Heart right ventricle (tissue), 16 donors: Measurements from ENCODE around the gene CHST2. TPM values are rescaled to one million over a fixed set of nuclear protein-coding genes. Genes with fewer than 3 reads are reported as not detected.

Experiments
- ATAC-seq, 8 donors: fragments of 200-7000 bp; cut with Tn5 transposase; one replicate each; pipeline ENCODE4 v1.9.1; 2020; ENCODE audit warnings: mild to moderate bottlenecking in 8 of 8, moderate library complexity in 8 of 8, moderate number of reproducible peaks in 1 of 8
- DNase-seq, 2 donors: peaks; one replicate each; pipeline ENCODE4 v3.0.0-alpha.2; 2020
- H3K27ac ChIP-seq, 10 donors: fragments of 200-600 bp; sonication (generic) in 2 of 10; one replicate each; pipeline versions ENCODE4 v1.5.0 to v1.8.0; 2020 to 2022; ENCODE audit warnings: mild to moderate bottlenecking in 3 of 10
- H3K27me3 ChIP-seq, 7 donors: fragments of 200-600 bp; one replicate each; pipeline ENCODE4 v1.8.0; 2021 to 2022; ENCODE audit warnings: mild to moderate bottlenecking in 2 of 7
- H3K36me3 ChIP-seq, 9 donors: fragments of 200-600 bp; sonication (generic) in 1 of 9; one replicate each; pipeline versions ENCODE4 v1.5.0 to v1.8.0; 2020 to 2022; ENCODE audit warnings: mild to moderate bottlenecking in 2 of 9
- H3K4me1 ChIP-seq, 9 donors: fragments of 200-600 bp; sonication (generic) in 1 of 9; one replicate each; pipeline versions ENCODE4 v1.5.0 to v1.8.0; 2020 to 2022; ENCODE audit warnings: mild to moderate bottlenecking in 4 of 9
- H3K4me3 ChIP-seq, 10 donors: fragments of 200-600 bp; sonication (generic) in 2 of 10; one replicate each; pipeline versions ENCODE4 v1.5.0 to v1.8.0; 2020 to 2022; ENCODE audit warnings: mild to moderate bottlenecking in 7 of 10, moderate library complexity in 2 of 10
- H3K9me3 ChIP-seq, 11 donors: fragments of 200-600 bp in 10 of 11; sonication (generic) in 2 of 11; one replicate each; pipeline versions ENCODE4 v1.5.0 to v1.8.0; 2013 to 2022; ENCODE audit warnings: mild to moderate bottlenecking in 2 of 11, control low read depth in 1 of 11, moderate library complexity in 1 of 11
- WGBS, 2 donors: extraction: QIAGEN DNeasy Blood & Tissue Kit; methylation state at CpG; one replicate each; pipeline ENCODE4 v1.1.7; 2013; ENCODE audit warnings: inconsistent platforms in 1 of 2; 5-methylcytosine and 5-hydroxymethylcytosine counted together
- intact Hi-C, 10 donors: fragments of 100-400 bp; cut with DNase I; formaldehyde crosslinking; loops; one replicate each; pipeline versions ENCODE4 v1.11.1 to v1.14.2; 2022
- polyA plus RNA-seq, 2 donors: library from polyadenylated mRNA; stranded (reverse); fragments of 200-250 nt; gene quantifications; one replicate each; pipeline ENCODE4 v1.2.3, GENCODE V29; 2013
- total RNA-seq, 10 donors: library from RNA; stranded (reverse); fragmentation: NEBNext Ultra II Directional in 3 of 10; extraction: Animal tissue kit (Norgen Biotek cat#: 25700) in 3 of 10; gene quantifications; one replicate each; pipeline versions ENCODE4 v1.2.1 to v1.2.4, GENCODE V29; 2021 to 2023
- TF ChIP-seq, protein P1 (sequence below), 9 donors: fragments of 200-600 bp; sonication (generic) in 2 of 9; IDR thresholded peaks; one replicate each; pipeline versions ENCODE4 v1.5.0 to v1.8.0; 2021 to 2022; ENCODE audit warnings: antibody characterized with exemption in 9 of 9, mild to moderate bottlenecking in 5 of 9, moderate library complexity in 1 of 9
- donor health status: Arrhythmogenic right ventricular cardiomyopathy.
- donor health status: ischemic (EF 13 %, LVEDD 7.1; RV severe dilation, severe dysfunction).
- donor health status: healthy with polysubstance abuse.
- donor health status: DM: no; HTN: yes; CAD: no.
- donor health status: DM: no; HTN: no; CAD: no.
- donor health status: ischemic (EF 25% LVEDD 6.9; RV normal size, moderate dysfunction).
- donor health status: ischemic (EF 25% LVEDD 5.7; RV mildly dilated, moderate dysfunction).
- donor health status: healthy.
- donor health status: DM: yes; HTN: yes; CAD: no.
- donor health status: Ischemic cardiomyopathy.
- donor health status: ischemic (EF 35%, LVEDD 5.7; RV mildly dilated, moderate dysfunction).
- donor health status: nonischemic (EF 11% LVEDD 7.7; RV severe dilation, severe dysfunction).
- donor health status: DM: yes; HTN: yes; CAD: no.
- donor health status: PGD.
- donor health status: ischemic (EF 29% LVEDD 5.4; RV normal size, mild dysfunction).
- donor health status: nonischemic (EF 23%, LVEDD 6.1; RV moderate dilation, normal function).

CHST2 gene
- total and polyA plus RNA-seq, 12 donors: 0.44 to 7.0 (median 1.7) TPM

DNA sequence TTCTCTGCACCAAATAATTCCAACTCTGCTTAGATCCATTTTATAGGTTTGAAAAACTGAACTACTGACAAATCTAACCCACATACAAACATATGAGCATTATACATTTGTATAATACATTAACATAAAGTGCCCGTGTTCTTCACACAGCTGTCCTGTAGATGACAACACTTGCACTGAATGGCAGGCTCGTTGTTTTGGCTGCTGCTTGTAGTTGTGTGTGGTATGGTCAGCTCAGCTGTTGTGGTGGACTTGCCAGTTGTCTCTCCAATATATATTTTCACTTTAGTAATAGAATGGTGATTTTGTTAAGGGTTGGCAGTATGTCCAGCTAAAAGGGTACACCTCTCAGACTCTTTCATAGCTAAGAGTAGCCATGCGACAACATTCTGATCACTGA, 30.5 kb downstream of the CHST2 start:
- no peaks in the 10 kb centered on the region for H3K27me3 ChIP-seq
- peaks cover 0 to 18% (median 5%) of the 10 kb centered on the region in 9 donors for H3K4me1 ChIP-seq
- no peak for ATAC-seq
- H3K4me3 ChIP-seq: no peak overlapping the region
- no peaks in the 10 kb centered on the region for H3K36me3 ChIP-seq
- 90 to 94% methylated on average over 3 of the region's 3 CpGs for WGBS, 2 donors
- TF ChIP-seq, protein P1, sequence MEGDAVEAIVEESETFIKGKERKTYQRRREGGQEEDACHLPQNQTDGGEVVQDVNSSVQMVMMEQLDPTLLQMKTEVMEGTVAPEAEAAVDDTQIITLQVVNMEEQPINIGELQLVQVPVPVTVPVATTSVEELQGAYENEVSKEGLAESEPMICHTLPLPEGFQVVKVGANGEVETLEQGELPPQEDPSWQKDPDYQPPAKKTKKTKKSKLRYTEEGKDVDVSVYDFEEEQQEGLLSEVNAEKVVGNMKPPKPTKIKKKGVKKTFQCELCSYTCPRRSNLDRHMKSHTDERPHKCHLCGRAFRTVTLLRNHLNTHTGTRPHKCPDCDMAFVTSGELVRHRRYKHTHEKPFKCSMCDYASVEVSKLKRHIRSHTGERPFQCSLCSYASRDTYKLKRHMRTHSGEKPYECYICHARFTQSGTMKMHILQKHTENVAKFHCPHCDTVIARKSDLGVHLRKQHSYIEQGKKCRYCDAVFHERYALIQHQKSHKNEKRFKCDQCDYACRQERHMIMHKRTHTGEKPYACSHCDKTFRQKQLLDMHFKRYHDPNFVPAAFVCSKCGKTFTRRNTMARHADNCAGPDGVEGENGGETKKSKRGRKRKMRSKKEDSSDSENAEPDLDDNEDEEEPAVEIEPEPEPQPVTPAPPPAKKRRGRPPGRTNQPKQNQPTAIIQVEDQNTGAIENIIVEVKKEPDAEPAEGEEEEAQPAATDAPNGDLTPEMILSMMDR (IDR thresholded peaks at IDR 0.05): no peak
- peak overlapping the region in 2 of 10 donors; percentile 32 to 66 for H3K27ac ChIP-seq
- no peak for DNase-seq
- H3K9me3 ChIP-seq: no peaks in the 10 kb centered on the region
- intact Hi-C loops: loop anchor here in 1 of 10 donors (10.0 kb wide), 1 partner anchor 55 kb away; no protein-coding TSS in a partner anchor

GRCh38 chr3:143151004-143151731, 31.6 kb downstream of the CHST2 start:
- Histone ChIP-seq H3K36me3 (no peaks in the 10 kb centered on the region), H3K27ac (peak overlapping the region in 8 of 10 donors; percentile 5 to 75 (median 48)), H3K27me3 (no peaks in the 10 kb centered on the region), H3K4me3 (no peak overlapping the region), H3K9me3 (no peaks in the 10 kb centered on the region), H3K4me1 (peaks cover 0 to 18% (median 5%) of the 10 kb centered on the region in 9 donors)
- TF ChIP-seq, protein P1 (IDR thresholded peaks at IDR 0.05): no peak
- ATAC-seq: peak; percentile 81 to 98 (median 92)
- intact Hi-C loops: loop anchor here in 1 of 10 donors (10.0 kb wide), 1 partner anchor 56 kb away; no protein-coding TSS in a partner anchor
- 36 to 46% methylated on average over 7 of the region's 7 CpGs for WGBS, 2 donors
- peak in 1 of 2 donors; percentile 74 for DNase-seq

DNA sequence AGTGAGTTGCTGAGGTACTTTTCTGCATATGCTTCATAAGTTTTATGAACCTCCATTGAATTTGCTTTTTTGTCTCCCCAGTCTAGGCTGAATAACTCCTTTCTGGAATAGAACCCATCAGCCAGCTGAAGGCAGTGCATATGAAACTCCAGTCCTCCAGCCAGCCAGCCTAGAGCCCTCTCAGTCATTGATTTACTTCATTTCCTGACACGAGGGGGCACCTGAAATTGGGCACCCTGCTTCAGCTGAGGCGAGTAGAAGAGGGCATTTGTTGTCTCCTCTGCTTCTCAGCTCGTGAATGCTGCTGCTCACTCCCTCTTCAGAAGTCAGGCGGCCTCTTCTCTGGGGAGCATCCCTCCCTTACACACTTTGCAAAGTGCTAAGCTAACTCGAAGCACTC, 32.5 kb downstream of the CHST2 start:
- ATAC-seq (no peak), DNase-seq (no peak)
- peaks cover 0 to 18% (median 5%) of the 10 kb centered on the region in 9 donors for H3K4me1 ChIP-seq
- no peak overlapping the region for H3K4me3 ChIP-seq
- TF ChIP-seq, protein P1 (IDR thresholded peaks at IDR 0.05): no peak
- 80 to 82% methylated on average over 5 of the region's 5 CpGs for WGBS, 2 donors
- intact Hi-C loops: loop anchor here in 1 of 10 donors (10.0 kb wide), 1 partner anchor 57 kb away; no protein-coding TSS in a partner anchor
- H3K27me3 ChIP-seq: no peaks in the 10 kb centered on the region
- peak overlapping the region in 4 of 10 donors; percentile 5 to 75 (median 50) for H3K27ac ChIP-seq
- H3K36me3 ChIP-seq: no peaks in the 10 kb centered on the region
- no peaks in the 10 kb centered on the region for H3K9me3 ChIP-seq

- Histone ChIP-seq H3K4me3 (no peak overlapping the region), H3K27ac (no peak overlapping the region), H3K9me3 (no peaks in the 10 kb centered on the region), H3K4me1 (peaks cover 0 to 18% (median 6%) of the 10 kb centered on the region in 9 donors), H3K27me3 (no peaks in the 10 kb centered on the region), H3K36me3 (no peaks in the 10 kb centered on the region)
- TF ChIP-seq, protein P1 (IDR thresholded peaks at IDR 0.05): no peak
- 89 to 91% methylated on average over 4 of the region's 4 CpGs for WGBS, 2 donors
- intact Hi-C loops: loop anchor here in 1 of 10 donors (10.0 kb wide), 1 partner anchor 61 kb away; no protein-coding TSS in a partner anchor
- ATAC-seq (no peak), DNase-seq (no peak)
These were observed 36.2 kb downstream of the CHST2 start for GRCh38 chr3:143155756-143156155.
